ENCODE data around the gene SHROOM1. TPM values are rescaled to one million over a fixed set of nuclear protein-coding genes. Genes with fewer than 3 reads are reported as not detected.
A peak's percentile ranks its signal among the peaks of the same experiment; 100 is the strongest.

Gene SHROOM1
- total RNA-seq, 2 experiments from 2014 or later: 2.0 to 2.1 TPM

GRCh38 chr5:132873930-132874271 lies 43.5 kb upstream of the SHROOM1 start:
- Mint-ChIP-seq H3K36me3 (ENCODE audit: low read depth) (peaks cover 11% of the 10 kb centered on the region), H3K4me1 (ENCODE audit: low read depth) (peaks cover 2% of the 10 kb centered on the region), H3K9me3 (no peaks in the 10 kb centered on the region), H3K4me3 (no peak overlapping the region), H3K27ac (no peak overlapping the region), H3K27me3 (no peaks in the 10 kb centered on the region)
- POLR2A ChIA-PET: interaction anchor here (0.5 kb wide), 1 partner anchor 179 kb away, joined by 3 read pairs; no protein-coding TSS in a partner anchor
- DNase-seq: no peak
- no peak for ATAC-seq
- intact Hi-C loops (cut with micrococcal nuclease): no loop called here
- no peak for TF ChIP-seq CTCF (IDR thresholded peaks at IDR 0.05)
- CTCF ChIA-PET: interaction anchor here (0.7 kb wide), 1 partner anchor 9 kb away, joined by 3 read pairs; no protein-coding TSS in a partner anchor

GRCh38 chr5:132873119-132873929 lies 42.9 kb upstream of the SHROOM1 start, which contains the start of gene LEAP2:
Gene LEAP2 (plus strand): TSS chr5:132873668. CDS start chr5:132873695, 27 bp downstream.
- no peak within 1 kb of the TSS for H3K27ac Mint-ChIP-seq
- POLR2A ChIA-PET: interaction anchor here (0.8 to 1.2 kb wide), 3 partner anchors 10 to 16 kb away, joined by 3 to 4 read pairs (median 3); no protein-coding TSS in a partner anchor
- intact Hi-C loops (cut with micrococcal nuclease): no loop called here

GRCh38 chr5:132872788-132873118 lies 42.3 kb upstream of the SHROOM1 start:
- DNase-seq: no peak
- H3K4me1 Mint-ChIP-seq (ENCODE audit: low read depth): peaks cover 14% of the 10 kb centered on the region
- H3K36me3 Mint-ChIP-seq (ENCODE audit: low read depth): peaks cover 21% of the 10 kb centered on the region
- no peaks in the 10 kb centered on the region for H3K9me3 Mint-ChIP-seq
- no peaks in the 10 kb centered on the region for H3K27me3 Mint-ChIP-seq
- ChIA-PET CTCF (interaction anchor here (3.9 kb wide), 1 partner anchor 10 kb away, joined by 23 read pairs; no protein-coding TSS in a partner anchor), POLR2A (interaction anchor here (0.8 to 1.2 kb wide), 3 partner anchors 11 to 17 kb away, joined by 3 to 4 read pairs (median 3); no protein-coding TSS in a partner anchor)
- no peak overlapping the region for H3K27ac Mint-ChIP-seq
- TF ChIP-seq CTCF (IDR thresholded peaks at IDR 0.05): no peak
- no peak overlapping the region for H3K4me3 Mint-ChIP-seq
- intact Hi-C loops (cut with micrococcal nuclease): no loop called here
- no peak for ATAC-seq

More at GRCh38 chr5:132873119-132873929, 42.9 kb upstream of the SHROOM1 start, which contains the start of gene LEAP2:
- H3K36me3 Mint-ChIP-seq (ENCODE audit: low read depth): peaks cover 17% of the 10 kb centered on the region
- H3K9me3 Mint-ChIP-seq: no peaks in the 10 kb centered on the region
- H3K4me1 Mint-ChIP-seq (ENCODE audit: low read depth): peaks cover 8% of the 10 kb centered on the region
- ATAC-seq: no peak
- H3K4me3 Mint-ChIP-seq: no peak within 1 kb of the TSS
- DNase-seq: no peak
- no peak for TF ChIP-seq CTCF (IDR thresholded peaks at IDR 0.05)
- no peaks in the 10 kb centered on the region for H3K27me3 Mint-ChIP-seq
- CTCF ChIA-PET: interaction anchor here (3.9 kb wide), 1 partner anchor 10 kb away, joined by 23 read pairs; no protein-coding TSS in a partner anchor

- POLR2A ChIA-PET: interaction anchor here (1.2 kb wide), 2 partner anchors 12 to 18 kb away, joined by 3 to 4 read pairs; no protein-coding TSS in a partner anchor
- peaks cover 21% of the 10 kb centered on the region for H3K4me1 Mint-ChIP-seq (ENCODE audit: low read depth)
- peak overlapping the region; percentile 11 for H3K27ac Mint-ChIP-seq
- no peaks in the 10 kb centered on the region for H3K9me3 Mint-ChIP-seq
- CTCF ChIA-PET: interaction anchor here (3.9 kb wide), 1 partner anchor 11 kb away, joined by 23 read pairs; no protein-coding TSS in a partner anchor
- no peak for TF ChIP-seq CTCF (IDR thresholded peaks at IDR 0.05)
- ATAC-seq (no peak), DNase-seq (no peak)
- peaks cover 30% of the 10 kb centered on the region for H3K36me3 Mint-ChIP-seq (ENCODE audit: low read depth)
- intact Hi-C loops (cut with micrococcal nuclease): no loop called here
- no peak overlapping the region for H3K4me3 Mint-ChIP-seq
- no peaks in the 10 kb centered on the region for H3K27me3 Mint-ChIP-seq
Observed at GRCh38 chr5:132871459-132872284, 41.2 kb upstream of the SHROOM1 start.

Measured in activated CD8-positive, alpha-beta T cell treated with anti-CD3 and anti-CD28 coated beads for 36 hours (primary cell).